HG03025 (cell line): ENCODE data around the gene SHANK2.

Source experiments
- ATAC-seq: cut with Tn5 transposase; IDR thresholded peaks from one replicate; pipeline ENCODE4 v1.9.1; 2021; ENCODE audit warnings: mild to moderate bottlenecking, moderate library complexity; ENCODE audit not compliant: unreplicated experiment, low FRiP score

The SHANK2 gene

DNA sequence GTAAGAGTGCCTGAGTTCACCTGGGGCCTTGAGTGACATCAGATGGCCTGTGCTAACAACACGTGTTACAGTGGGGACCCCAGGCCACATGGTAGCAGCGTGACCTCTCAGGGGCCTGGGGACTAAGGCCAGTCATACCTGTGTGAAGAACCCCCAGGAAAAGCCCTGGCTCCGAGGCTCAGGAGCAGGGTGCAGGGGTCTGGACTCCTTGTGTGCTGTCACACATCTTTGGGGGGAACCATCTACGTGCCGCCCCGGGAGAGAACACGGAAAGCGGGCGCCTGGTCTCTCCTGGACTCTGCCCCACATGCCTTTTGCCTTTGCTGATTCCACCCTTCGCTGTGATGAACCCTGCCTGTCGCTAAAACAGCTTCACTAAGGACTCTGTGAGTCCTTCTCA lies 48.7 kb downstream of the SHANK2 start:
- ATAC-seq: no peak

DNA sequence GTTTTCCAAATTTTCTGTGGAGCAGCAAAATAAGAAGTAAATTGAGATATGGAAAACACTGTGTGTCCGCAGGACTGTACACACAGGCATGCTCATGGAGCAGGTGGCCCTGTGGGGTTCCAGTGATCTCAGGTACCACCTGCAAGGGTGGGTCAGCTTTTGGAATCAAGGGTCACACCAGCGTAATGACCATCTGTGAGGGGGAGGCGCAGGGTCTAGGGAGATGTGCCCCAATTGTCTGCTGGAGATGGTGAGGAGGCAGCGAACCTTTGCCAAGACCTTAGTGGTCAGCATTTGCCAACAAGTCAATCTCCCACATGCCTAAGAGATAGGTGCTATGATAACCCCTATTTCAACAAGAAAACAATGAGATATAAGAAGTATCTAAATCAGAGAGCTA lies 49.4 kb downstream of the SHANK2 start:
- no peak for ATAC-seq

DNA sequence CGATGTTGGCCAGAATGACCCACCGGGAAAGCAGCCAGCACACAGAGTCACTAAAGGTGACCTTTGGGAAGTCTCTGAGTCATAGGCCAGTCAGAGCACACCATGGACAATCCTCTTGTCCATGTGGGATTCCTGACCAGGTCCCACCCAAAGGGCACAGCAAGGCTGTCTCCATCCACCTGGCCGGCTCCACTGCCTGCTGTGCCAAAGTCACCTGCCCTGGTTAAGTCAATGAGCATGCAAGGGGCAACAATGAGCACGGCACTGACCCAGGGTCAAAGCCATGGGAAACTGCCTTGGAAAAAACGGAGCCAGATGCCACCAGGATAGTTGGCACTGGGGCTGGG lies 49.8 kb downstream of the SHANK2 start:
- no peak for ATAC-seq
